Keratinocyte (primary cell): ENCODE results near the gene TXNDC17. TPM values are rescaled to one million over a fixed set of nuclear protein-coding genes. Genes with fewer than 3 reads are reported as not detected.

Experiments
- DNase-seq: peaks from one replicate; pipeline ENCODE4 v3.0.0-alpha.2; 2011; ENCODE audit warnings: low read depth, missing footprints, low spot score
- FAIRE-seq: peaks from 2 replicates; lab custom pipeline; 2011; peaks lifted over from hg19 to GRCh38; lab: Jason Lieb, UNC
- H2AFZ ChIP-seq: 2 replicates; pipeline ENCODE4 v1.6.0; 2012; ENCODE audit warnings: low read length, control low read depth, inconsistent platforms; ENCODE audit not compliant: control insufficient read depth
- H3K27ac ChIP-seq: 2 replicates; pipeline ENCODE4 v1.5.1; 2011; ENCODE audit warnings: low read length; ENCODE audit not compliant: control insufficient read depth, insufficient read depth
- H3K27me3 ChIP-seq: 3 replicates; pipeline ENCODE4 v1.6.0; 2011; ENCODE audit warnings: low read length; ENCODE audit not compliant: control insufficient read depth, insufficient read depth; ENCODE audit errors: extremely low read depth
- H3K36me3 ChIP-seq, 2 experiments: 2 replicates in 1 of 2; 3 replicates in 1 of 2; pipeline ENCODE4 v1.5.1; 2011; ENCODE audit warnings: low read length in 2 of 2, mild to moderate bottlenecking in 1 of 2; ENCODE audit not compliant: control insufficient read depth in 2 of 2, insufficient read depth in 2 of 2; ENCODE audit errors: extremely low read depth in 1 of 2
- H3K4me1 ChIP-seq: 3 replicates; pipeline ENCODE4 v1.5.1; 2011; ENCODE audit warnings: low read length; ENCODE audit not compliant: control insufficient read depth, insufficient read depth; ENCODE audit errors: extremely low read depth
- H3K4me2 ChIP-seq: 3 replicates; pipeline ENCODE4 v1.6.0; 2011; ENCODE audit warnings: low read depth, low read length; ENCODE audit not compliant: control insufficient read depth, insufficient read depth; ENCODE audit errors: extremely low read depth
- H3K4me3 ChIP-seq, 3 experiments: fragments of 200-600 bp in 1 of 3; sonication (generic) in 1 of 3; 2 replicates in 2 of 3; 3 replicates in 1 of 3; pipeline ENCODE4 v1.5.1; 2011 to 2016; ENCODE audit warnings: low read length in 3 of 3, mild to moderate bottlenecking in 3 of 3, control low read depth in 2 of 3, inconsistent platforms in 1 of 3, low read depth in 1 of 3, mixed read lengths in 1 of 3, mixed run types in 1 of 3, moderate library complexity in 1 of 3; ENCODE audit not compliant: control insufficient read depth in 2 of 3, insufficient read depth in 2 of 3; ENCODE audit errors: extremely low read depth in 1 of 3
- H3K79me2 ChIP-seq: 2 replicates; pipeline ENCODE4 v1.6.0; 2012; ENCODE audit warnings: low read length; ENCODE audit not compliant: control insufficient read depth, insufficient read depth
- H3K9ac ChIP-seq: 3 replicates; pipeline ENCODE4 v1.6.0; 2011; ENCODE audit warnings: low read length; ENCODE audit not compliant: control insufficient read depth, insufficient read depth; ENCODE audit errors: extremely low read depth
- H3K9me1 ChIP-seq: 3 replicates; pipeline ENCODE4 v1.6.0; 2011; ENCODE audit warnings: low read length; ENCODE audit not compliant: control insufficient read depth, insufficient read depth; ENCODE audit errors: extremely low read depth
- H3K9me3 ChIP-seq: 2 replicates; pipeline ENCODE4 v1.5.1; 2012; ENCODE audit warnings: low read depth, low read length; ENCODE audit not compliant: control insufficient read depth
- H4K20me1 ChIP-seq: 3 replicates; pipeline ENCODE4 v1.6.0; 2011; ENCODE audit warnings: low read length; ENCODE audit not compliant: control insufficient read depth, insufficient read depth; ENCODE audit errors: extremely low read depth
- CTCF ChIP-seq, 3 experiments: IDR thresholded peaks in 1 of 3; conservative IDR thresholded peaks in 1 of 3; optimal IDR thresholded peaks in 1 of 3; 2 replicates in 2 of 3; 3 replicates in 1 of 3; pipeline versions ENCODE3 to v1.5.1; 2011; ENCODE audit warnings: low read length in 3 of 3, mild to moderate bottlenecking in 3 of 3, moderate library complexity in 2 of 3, control low read depth in 1 of 3, inconsistent platforms in 1 of 3; ENCODE audit not compliant: insufficient read depth in 2 of 3; ENCODE audit errors: extremely low read depth in 1 of 3
- EZH2 ChIP-seq: IDR thresholded peaks from one replicate; pipeline ENCODE4 v1.6.1; 2012; ENCODE audit warnings: inconsistent platforms, mild to moderate bottlenecking, low read length, moderate library complexity
- dilution Hi-C: fragments of 300-500 bp; cut with MboI; formaldehyde crosslinking; loops from one replicate; pipeline ENCODE4 v1.7.0; 2020; ENCODE audit warnings: low sequenced_read_pairs; ENCODE audit not compliant: extremely low pct_ligation_motif_present
- polyA plus RNA-seq, 5 experiments: library from polyadenylated mRNA; depleted of rRNA in 3 of 5; stranded (reverse) in 3 of 5; stranded (forward) in 1 of 5; unstranded in 1 of 5; fragments of >200 nt; gene quantifications; 1 replicate in 1 of 5; 2 replicates in 3 of 5; 3 replicates in 1 of 5; pipeline versions ENCODE4 v1.2.1 to v1.2.3, GENCODE V29; 2011 to 2012; ENCODE audit warnings: missing spikeins in 2 of 5, low read depth in 1 of 5, low replicate concordance in 1 of 5

TXNDC17 gene
- polyA plus RNA-seq, 1 donor (not counting 4 experiments of a cell fraction or from before 2014, with no cell fraction given) = 1,215 TPM

GRCh38 chr17:6611231-6611630 lies 29.6 kb upstream of the TXNDC17 start:
- Histone ChIP-seq H3K9me3 (no peaks in the 10 kb centered on the region), H3K27me3 (no peaks in the 10 kb centered on the region), H4K20me1 (no peaks in the 10 kb centered on the region), H3K9me1 (no peaks in the 10 kb centered on the region), H3K36me3 (peaks cover 4 to 35% of the 10 kb centered on the region in 2 experiments), H3K79me2 (peaks cover 3% of the 10 kb centered on the region), H3K27ac (no peak overlapping the region), H3K4me1 (peaks cover 10% of the 10 kb centered on the region), H3K9ac (no peak overlapping the region), H2AFZ (no peak overlapping the region), H3K4me2 (no peak overlapping the region), H3K4me3 (no peak overlapping the region)
- FAIRE-seq (no peak), DNase-seq (no peak)
- TF ChIP-seq EZH2 = no peak
- TF ChIP-seq CTCF (optimal IDR thresholded peaks at IDR 0.05 in 1 of 3, IDR thresholded peaks at IDR 0.05 in 1 of 3, conservative IDR thresholded peaks at IDR 0.05 in 1 of 3; ENCODE audit: extremely low read depth in 1 of 3, insufficient read depth in 2 of 3, low read length in 3 of 3) = no peak
- dilution Hi-C loops = no loop called here

- Histone ChIP-seq H3K9me1 (no peaks in the 10 kb centered on the region), H3K27me3 (no peaks in the 10 kb centered on the region), H3K9me3 (no peaks in the 10 kb centered on the region), H3K4me2 (no peak overlapping the region), H3K4me1 (peaks cover 10% of the 10 kb centered on the region), H4K20me1 (no peaks in the 10 kb centered on the region), H3K79me2 (peaks cover 11% of the 10 kb centered on the region), H3K36me3 (peaks cover 15 to 19% of the 10 kb centered on the region in 2 experiments), H2AFZ (no peak overlapping the region), H3K27ac (no peak overlapping the region), H3K4me3 (no peak overlapping the region), H3K9ac (no peak overlapping the region)
- FAIRE-seq (no peak), DNase-seq (no peak)
- no peak for TF ChIP-seq EZH2
- TF ChIP-seq CTCF (optimal IDR thresholded peaks at IDR 0.05 in 1 of 3, IDR thresholded peaks at IDR 0.05 in 1 of 3, conservative IDR thresholded peaks at IDR 0.05 in 1 of 3; ENCODE audit: extremely low read depth in 1 of 3, insufficient read depth in 2 of 3, low read length in 3 of 3) = no peak
- dilution Hi-C loops = no loop called here
Observed at GRCh38 chr17:6623941-6624340, 16.9 kb upstream of the TXNDC17 start.
